Measurements from ENCODE around the gene HCFC1R1. TPM values are rescaled to one million over a fixed set of nuclear protein-coding genes. Genes with fewer than 3 reads are reported as not detected.

The HCFC1R1 gene
- total RNA-seq, 1 donor from 2014 or later: 133 TPM

- Mint-ChIP-seq H3K4me1 (ENCODE audit: unreplicated experiment) (peaks cover 15% of the 10 kb centered on the region), H3K27ac (ENCODE audit: unreplicated experiment) (no peak overlapping the region), H3K36me3 (ENCODE audit: unreplicated experiment) (no peaks in the 10 kb centered on the region), H3K9me3 (ENCODE audit: unreplicated experiment) (no peaks in the 10 kb centered on the region), H3K27me3 (ENCODE audit: unreplicated experiment) (peaks cover 19% of the 10 kb centered on the region), H3K4me3 (ENCODE audit: unreplicated experiment) (no peak overlapping the region)
- TF ChIP-seq, protein P1, sequence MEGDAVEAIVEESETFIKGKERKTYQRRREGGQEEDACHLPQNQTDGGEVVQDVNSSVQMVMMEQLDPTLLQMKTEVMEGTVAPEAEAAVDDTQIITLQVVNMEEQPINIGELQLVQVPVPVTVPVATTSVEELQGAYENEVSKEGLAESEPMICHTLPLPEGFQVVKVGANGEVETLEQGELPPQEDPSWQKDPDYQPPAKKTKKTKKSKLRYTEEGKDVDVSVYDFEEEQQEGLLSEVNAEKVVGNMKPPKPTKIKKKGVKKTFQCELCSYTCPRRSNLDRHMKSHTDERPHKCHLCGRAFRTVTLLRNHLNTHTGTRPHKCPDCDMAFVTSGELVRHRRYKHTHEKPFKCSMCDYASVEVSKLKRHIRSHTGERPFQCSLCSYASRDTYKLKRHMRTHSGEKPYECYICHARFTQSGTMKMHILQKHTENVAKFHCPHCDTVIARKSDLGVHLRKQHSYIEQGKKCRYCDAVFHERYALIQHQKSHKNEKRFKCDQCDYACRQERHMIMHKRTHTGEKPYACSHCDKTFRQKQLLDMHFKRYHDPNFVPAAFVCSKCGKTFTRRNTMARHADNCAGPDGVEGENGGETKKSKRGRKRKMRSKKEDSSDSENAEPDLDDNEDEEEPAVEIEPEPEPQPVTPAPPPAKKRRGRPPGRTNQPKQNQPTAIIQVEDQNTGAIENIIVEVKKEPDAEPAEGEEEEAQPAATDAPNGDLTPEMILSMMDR (IDR thresholded peaks at IDR 0.05): no peak
- DNase-seq (ENCODE audit: extremely low spot score, unreplicated experiment): no peak
Measured at GRCh38 chr16:3013491-3013951, 10.2 kb downstream of the HCFC1R1 start.

- H3K27ac Mint-ChIP-seq (ENCODE audit: unreplicated experiment): no peak within 1 kb of the TSS
- no peaks in the 10 kb centered on the region for H3K36me3 Mint-ChIP-seq (ENCODE audit: unreplicated experiment)
- no peak within 1 kb of the TSS for H3K4me3 Mint-ChIP-seq (ENCODE audit: unreplicated experiment)
- H3K4me1 Mint-ChIP-seq (ENCODE audit: unreplicated experiment): peaks cover 9% of the 10 kb centered on the region
- H3K9me3 Mint-ChIP-seq (ENCODE audit: unreplicated experiment): no peaks in the 10 kb centered on the region
- no peak for DNase-seq (ENCODE audit: extremely low spot score, unreplicated experiment)
- H3K27me3 Mint-ChIP-seq (ENCODE audit: unreplicated experiment): peaks cover 25% of the 10 kb centered on the region
- TF ChIP-seq, protein P1 (IDR thresholded peaks at IDR 0.05): no peak
Measured at GRCh38 chr16:3012828-3013420, 10.8 kb downstream of the HCFC1R1 start, which contains the start of gene CLDN9. Gene CLDN9, plus strand, starts transcription at chr16:3012923. Its CDS starts 440 bp downstream, at chr16:3013363.

DNA sequence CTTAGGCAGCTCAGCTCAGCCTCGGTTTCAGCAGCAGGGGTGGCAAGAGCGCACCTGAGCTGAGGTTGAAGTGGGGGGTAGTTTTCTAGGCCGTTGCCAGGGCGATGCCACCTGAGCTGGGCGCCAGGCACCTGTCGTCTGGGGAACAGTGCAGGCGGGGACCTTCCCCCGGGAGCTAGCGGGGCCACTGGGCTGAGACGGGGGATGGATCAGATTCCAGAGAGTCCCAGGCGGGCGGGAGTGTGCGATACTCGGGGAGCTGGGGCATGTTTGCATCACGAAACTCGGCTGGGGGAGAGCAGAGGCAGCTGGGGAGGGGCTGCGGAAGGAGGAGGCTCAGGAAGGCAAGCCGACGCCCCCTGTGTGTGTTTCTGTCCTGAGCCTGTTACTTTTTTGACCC is 11.5 kb downstream of the HCFC1R1 start:
- TF ChIP-seq, protein P1 (IDR thresholded peaks at IDR 0.05): no peak
- no peak overlapping the region for H3K4me3 Mint-ChIP-seq (ENCODE audit: unreplicated experiment)
- H3K9me3 Mint-ChIP-seq (ENCODE audit: unreplicated experiment): no peaks in the 10 kb centered on the region
- no peaks in the 10 kb centered on the region for H3K36me3 Mint-ChIP-seq (ENCODE audit: unreplicated experiment)
- no peak overlapping the region for H3K27ac Mint-ChIP-seq (ENCODE audit: unreplicated experiment)
- DNase-seq (ENCODE audit: extremely low spot score, unreplicated experiment): no peak
- H3K4me1 Mint-ChIP-seq (ENCODE audit: unreplicated experiment): peaks cover 9% of the 10 kb centered on the region
- peaks cover 32% of the 10 kb centered on the region for H3K27me3 Mint-ChIP-seq (ENCODE audit: unreplicated experiment)

GRCh38 chr16:3010510-3010909 is 13.2 kb downstream of the HCFC1R1 start:
- no peaks in the 10 kb centered on the region for H3K36me3 Mint-ChIP-seq (ENCODE audit: unreplicated experiment)
- TF ChIP-seq, protein P1 (IDR thresholded peaks at IDR 0.05): no peak
- H3K27me3 Mint-ChIP-seq (ENCODE audit: unreplicated experiment): peaks cover 47% of the 10 kb centered on the region
- no peak for DNase-seq (ENCODE audit: extremely low spot score, unreplicated experiment)
- no peak overlapping the region for H3K27ac Mint-ChIP-seq (ENCODE audit: unreplicated experiment)
- H3K9me3 Mint-ChIP-seq (ENCODE audit: unreplicated experiment): no peaks in the 10 kb centered on the region
- peaks cover 9% of the 10 kb centered on the region for H3K4me1 Mint-ChIP-seq (ENCODE audit: unreplicated experiment)
- H3K4me3 Mint-ChIP-seq (ENCODE audit: unreplicated experiment): no peak overlapping the region

GRCh38 chr16:3009568-3010390 is 14.0 kb downstream of the HCFC1R1 start:
- no peak for DNase-seq (ENCODE audit: extremely low spot score, unreplicated experiment)
- Mint-ChIP-seq H3K27me3 (ENCODE audit: unreplicated experiment) (peaks cover 50% of the 10 kb centered on the region), H3K4me1 (ENCODE audit: unreplicated experiment) (peaks cover 10% of the 10 kb centered on the region), H3K36me3 (ENCODE audit: unreplicated experiment) (no peaks in the 10 kb centered on the region), H3K9me3 (ENCODE audit: unreplicated experiment) (no peaks in the 10 kb centered on the region), H3K27ac (ENCODE audit: unreplicated experiment) (no peak overlapping the region), H3K4me3 (ENCODE audit: unreplicated experiment) (no peak overlapping the region)
- TF ChIP-seq, protein P1 (IDR thresholded peaks at IDR 0.05): no peak
